NCI-H446 (cell line): ENCODE data around the gene BHLHE41.

Experiments used
- DNase-seq, 2 experiments: peaks; one replicate each; lab custom pipeline; 2025; lab: John Stamatoyannopoulos, UW

BHLHE41 gene

DNA sequence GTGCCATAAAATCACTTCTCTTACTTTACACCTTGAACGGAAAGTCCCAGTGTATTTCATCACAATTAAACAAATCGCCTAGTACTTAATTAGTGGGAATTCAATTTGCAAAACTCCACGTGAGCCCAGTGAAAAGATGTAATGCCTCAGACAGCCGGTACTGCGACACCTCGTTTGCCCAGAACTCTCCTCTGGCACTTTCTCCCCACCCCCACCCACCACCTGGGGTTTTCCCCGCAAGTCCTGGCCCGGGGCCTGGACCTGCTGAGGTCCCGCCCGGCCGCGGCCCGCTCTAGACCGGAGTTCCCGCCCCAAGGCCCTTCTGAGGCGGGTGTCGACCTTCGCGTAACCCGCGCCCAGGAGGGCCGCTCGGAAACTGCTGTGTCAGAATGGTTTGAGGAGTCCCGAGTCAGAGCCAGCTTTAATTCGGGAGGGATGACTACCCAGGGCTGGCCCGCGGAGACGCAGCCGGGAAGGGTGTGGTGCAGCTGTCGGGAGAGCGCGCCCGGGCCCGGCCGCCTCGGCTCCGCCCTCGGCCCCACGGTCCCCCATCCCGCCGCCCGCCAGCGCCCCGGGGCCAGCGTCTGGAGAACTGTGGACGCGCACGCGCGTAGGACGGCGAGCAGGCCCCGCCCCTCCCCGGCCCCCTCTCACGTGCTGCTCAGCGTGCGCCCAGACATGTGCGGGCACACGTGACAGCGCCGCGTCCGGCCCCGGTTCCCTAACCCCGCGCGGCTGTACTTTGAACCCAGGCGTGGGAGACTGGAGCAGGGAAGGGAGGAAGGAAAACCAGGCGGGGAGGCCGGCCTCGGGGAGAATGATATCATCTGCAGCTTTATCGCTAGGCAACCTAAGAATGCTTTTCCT is 10.8 kb downstream of the BHLHE41 start:
- peak; percentile 58 to 85 for DNase-seq

DNA sequence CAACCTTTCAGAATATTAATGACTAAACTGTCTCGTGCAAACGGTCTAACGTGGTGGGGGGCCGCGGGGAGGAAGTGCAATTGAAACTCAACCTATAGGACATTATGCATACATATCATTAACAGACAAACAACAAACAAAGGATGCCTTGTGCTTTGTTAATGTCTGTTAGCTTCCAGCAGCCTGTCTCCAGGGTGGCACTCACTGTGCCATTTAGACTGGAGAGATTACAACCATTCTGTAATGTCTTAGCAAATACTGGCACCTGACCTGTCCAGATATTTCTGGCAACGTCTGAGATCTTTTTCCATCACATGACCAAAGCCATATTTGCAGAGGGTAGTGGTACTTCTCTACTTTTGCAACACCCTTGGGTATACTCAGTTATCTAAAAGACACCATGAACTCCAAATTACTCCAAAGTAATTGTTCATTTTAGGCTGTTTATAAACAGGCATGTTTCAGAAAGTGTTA is 11.6 kb downstream of the BHLHE41 start:
- DNase-seq = no peak

DNA sequence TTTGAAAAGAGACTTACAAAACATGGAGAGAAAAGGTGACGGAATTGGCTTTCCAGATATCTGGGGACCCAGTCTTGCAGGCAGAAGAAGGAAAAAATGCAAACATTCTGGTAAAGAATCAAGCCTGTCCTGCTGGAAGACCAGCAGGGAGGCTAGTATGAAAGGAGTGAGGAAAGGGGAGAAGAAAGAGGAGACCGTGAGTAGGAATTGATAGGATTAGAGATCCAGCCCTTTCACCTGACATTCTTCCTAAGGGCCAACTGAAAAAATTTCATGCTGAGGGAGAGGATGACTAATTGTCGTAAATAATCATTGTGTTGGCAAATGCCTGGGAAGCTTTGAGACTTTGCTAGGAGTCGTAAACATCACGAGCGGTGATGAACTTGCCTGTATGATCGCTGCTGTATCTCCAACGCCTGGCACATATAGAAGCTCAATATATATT is 12.1 kb downstream of the BHLHE41 start:
- no peak for DNase-seq

DNA sequence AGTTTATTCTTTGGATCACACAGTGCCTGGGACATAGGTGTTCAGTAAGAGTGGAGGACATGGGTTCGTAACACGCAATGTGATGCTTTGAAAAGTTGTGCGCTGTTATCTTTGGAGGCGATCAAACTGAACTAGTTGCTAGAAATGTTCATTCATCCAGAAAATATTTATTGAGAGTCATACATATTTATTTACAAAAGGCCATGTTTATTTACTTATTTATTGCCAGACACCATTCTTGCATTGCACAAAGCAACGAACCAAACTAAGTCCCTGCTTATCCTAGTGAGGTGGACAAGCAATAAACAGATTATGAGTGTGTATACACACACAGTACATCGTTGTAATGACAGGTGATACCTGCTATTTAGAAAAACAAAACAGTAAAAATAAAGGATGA is 12.6 kb downstream of the BHLHE41 start:
- no peak for DNase-seq

DNA sequence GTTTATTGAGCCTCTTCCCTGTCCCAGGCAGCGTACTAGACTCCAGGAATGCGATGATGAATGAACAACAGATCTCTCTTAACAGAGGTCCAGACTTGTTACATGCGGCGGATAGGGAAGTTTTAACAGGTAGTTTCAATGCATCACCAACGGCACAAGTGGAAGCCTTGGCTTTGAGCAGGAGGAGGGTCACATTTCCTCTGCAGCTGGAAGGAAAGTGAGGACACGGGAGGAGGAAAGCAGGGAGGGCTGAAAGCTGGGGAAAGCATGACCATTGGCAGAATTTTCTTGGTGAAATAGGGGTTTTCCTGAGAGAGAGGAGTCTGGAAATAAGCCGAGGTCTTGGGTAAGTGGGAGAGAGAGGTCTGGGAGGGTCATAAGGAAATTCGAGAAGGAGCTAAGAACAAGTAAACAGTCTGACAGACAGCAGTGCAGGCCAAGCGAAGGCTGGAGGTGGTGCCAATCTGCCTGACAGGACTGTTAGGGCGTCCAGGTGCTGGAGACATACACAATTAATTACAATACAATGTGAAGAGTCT is 15.4 kb downstream of the BHLHE41 start:
- DNase-seq = no peak

DNA sequence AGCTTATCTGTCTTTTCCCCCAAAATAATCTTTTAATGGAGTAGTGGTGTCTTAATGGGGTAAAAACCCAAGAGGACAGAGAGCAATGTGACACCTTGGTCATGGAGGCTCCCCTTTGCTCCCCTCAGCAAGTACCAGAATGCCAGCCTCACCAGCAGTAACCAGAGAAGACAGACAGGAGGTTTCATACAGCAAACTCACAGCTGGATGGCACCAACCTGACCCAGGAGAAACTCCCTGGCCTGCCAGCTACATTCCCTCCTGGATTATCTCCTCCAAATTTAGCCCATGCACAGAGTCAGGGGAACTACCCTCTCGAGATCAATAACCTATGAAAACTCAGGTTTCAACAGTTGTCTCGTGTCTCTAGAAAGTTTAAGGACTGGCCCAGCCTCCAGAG is 15.9 kb downstream of the BHLHE41 start:
- no peak for DNase-seq

DNA sequence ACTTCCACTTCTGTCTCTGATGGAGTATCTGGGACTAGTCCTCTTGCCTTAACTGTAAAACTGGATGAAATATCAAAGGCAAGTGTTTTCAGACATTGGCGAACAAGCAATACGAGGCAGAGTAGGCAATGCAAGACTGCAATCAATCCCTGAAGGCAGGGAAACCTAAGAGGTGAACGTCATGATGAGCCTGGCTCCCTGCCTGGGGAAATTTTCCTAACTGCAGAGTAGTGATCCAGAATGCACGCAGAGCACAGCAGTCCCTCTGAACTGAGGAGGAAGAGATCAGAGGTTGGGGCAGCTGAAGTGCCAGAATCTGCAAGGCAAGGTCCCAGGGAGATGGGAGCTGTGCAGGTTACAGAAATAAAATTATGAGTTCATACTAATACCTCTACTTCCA is 18.5 kb downstream of the BHLHE41 start:
- DNase-seq = no peak

DNA sequence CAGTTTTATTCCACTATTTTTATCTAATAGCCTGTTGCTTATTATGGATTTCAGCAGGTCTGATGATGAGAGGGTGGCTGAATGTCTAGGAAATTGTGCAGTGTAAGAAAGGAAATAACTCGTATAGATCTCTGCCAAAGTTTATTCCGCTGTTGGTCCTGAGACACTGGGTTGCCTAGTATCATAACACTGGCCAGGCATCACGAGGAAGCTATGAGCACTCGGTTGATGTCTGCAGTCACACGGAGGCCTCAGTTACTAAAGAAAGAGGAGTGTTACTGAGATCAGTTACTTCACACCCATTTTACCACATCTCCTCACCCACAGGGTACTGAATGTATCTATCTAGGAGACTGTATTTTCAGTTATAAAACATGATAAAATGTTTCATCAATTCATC is 21.9 kb downstream of the BHLHE41 start:
- no peak for DNase-seq

DNA sequence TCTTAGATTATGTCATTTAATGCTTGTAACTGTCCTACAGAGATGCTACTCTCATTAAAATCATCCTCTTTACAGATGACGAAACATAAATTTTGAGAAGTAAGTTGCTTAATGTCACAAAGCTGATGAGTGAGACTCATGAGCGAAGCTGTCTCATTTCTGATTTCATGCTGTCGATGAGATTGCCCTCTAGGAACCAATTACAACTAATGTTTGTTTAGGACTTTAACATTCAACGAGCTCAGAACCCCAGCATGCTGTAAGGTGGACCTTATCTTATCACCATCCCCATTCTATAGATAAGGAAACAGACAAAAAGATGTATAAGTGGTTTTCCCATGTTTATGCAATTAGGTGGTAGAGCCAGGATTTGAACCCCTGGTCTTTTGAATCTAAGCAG is 23.1 kb downstream of the BHLHE41 start:
- DNase-seq = no peak

DNA sequence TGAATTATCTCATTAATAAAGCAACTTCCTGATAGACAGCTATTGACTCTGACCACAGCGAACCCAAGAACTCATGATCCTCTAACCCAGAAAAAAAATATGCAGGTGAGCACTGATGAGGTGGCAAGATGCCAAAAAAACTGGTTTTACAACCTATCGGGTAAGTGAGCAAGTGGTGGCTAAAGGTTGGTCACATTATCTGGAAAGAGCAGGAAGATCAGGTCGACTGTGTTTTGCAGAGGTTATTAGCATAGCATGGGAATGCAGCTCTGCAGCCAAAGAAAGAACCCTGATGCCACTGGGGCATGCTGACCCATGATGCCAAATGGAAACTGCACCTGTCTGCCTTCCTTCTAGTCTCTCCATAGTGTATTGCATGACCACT is 23.5 kb downstream of the BHLHE41 start:
- no peak for DNase-seq

DNA sequence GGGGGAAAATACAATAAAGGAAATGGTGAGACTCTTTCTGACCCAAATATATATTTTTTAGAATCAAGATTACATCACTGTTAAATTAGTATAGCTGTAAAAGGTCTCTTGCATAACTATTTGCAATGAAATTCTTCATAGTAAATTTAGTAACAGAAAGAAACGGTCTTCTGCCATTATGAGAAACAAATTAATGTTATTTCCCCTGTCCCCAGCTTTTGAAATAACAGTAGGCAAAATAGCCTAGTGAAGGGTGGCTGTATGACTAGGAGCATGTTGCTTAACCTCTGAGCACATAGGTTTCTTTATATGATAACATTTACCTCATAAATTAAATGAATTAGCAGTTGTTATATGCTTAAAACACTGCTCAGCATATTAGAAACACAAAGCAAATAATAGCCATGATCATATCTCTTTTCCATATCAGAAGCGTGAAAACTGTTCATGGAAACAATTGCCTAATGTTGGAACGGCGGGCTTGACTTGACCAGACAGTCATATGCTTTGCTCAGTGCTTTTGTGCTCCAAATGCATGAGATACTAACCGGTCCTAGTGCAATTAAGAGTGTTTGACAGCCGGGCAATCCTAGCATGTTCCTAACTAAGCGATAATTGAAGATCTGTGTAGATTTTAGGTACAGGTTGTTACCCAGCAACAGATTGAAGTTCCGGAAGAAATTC is 24.0 kb downstream of the BHLHE41 start:
- DNase-seq = no peak

DNA sequence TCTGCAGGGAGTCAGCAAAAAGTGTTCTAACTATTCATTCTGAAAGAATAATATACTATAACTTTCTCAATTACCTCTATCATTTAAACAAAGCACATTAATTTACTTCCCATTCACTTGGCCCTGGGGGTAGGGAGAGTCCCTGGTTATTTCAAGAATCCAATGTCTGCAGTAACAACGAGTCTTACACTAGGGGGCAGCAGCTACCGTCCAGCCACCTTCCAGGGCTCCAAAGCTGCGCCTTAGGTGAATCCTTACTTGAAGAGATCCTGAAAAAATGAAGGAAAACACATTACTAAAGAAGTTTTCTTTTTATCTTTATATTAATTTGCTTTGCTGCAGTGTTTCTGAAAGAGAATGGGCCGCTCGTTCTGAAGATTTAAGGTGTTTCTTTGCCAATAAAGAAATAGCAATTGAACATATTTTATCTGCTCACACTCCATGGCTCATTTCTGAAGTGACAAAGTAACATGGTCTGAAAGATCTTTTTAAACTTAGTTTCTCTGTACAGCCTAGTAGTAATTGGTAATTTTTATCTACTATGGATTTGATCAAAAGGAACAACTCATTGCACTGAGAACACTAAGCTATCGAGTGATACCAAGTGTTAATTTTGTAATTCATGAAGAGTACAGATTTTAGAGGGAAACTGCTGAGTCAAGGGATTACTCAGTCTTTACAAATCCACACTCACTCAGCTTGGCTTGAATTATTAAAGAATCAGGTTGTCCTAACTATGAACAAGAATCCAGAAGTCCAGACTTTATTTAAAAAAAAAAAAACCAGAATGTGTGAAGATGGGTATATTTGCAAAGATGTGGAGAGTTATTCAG is 27.6 kb downstream of the BHLHE41 start:
- peak; percentile 44 to 77 for DNase-seq

DNA sequence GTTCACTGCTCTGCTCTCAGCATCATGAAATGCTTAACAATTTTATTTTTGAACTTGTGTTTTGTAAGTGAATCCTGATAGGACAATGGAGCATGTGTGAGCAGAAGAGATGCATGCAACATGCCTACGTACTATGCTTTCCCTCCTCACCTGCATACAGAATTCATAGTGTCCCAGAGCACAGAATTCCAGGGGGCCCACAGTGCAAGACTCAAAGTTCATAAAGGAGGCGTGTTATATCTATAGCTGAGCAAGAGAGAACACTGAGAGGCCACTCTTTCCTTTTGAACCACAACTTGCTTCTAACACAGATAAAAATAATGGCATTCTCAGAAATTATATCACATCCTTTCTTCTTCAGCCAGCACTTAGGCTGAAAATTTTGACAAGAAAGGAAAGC is 28.8 kb downstream of the BHLHE41 start:
- no peak for DNase-seq

DNA sequence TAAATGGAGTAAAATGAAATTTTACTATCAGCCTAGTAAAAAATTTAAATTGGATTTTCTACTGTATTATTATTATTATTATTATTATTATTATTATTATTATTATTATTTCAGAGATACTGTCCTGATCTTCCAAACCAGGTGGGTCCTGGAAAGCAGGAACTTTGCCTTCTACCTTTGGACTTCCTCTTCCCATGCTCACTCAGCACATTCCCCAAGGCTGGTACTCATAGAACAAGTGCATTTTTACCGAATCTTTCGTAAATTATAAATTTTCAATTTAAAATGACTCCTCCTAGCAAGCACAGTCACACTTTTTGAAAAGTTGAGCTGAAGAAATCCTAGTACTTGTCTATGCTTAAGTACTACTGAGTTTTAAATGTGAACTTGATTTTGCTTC is 29.7 kb downstream of the BHLHE41 start:
- no peak for DNase-seq

DNA sequence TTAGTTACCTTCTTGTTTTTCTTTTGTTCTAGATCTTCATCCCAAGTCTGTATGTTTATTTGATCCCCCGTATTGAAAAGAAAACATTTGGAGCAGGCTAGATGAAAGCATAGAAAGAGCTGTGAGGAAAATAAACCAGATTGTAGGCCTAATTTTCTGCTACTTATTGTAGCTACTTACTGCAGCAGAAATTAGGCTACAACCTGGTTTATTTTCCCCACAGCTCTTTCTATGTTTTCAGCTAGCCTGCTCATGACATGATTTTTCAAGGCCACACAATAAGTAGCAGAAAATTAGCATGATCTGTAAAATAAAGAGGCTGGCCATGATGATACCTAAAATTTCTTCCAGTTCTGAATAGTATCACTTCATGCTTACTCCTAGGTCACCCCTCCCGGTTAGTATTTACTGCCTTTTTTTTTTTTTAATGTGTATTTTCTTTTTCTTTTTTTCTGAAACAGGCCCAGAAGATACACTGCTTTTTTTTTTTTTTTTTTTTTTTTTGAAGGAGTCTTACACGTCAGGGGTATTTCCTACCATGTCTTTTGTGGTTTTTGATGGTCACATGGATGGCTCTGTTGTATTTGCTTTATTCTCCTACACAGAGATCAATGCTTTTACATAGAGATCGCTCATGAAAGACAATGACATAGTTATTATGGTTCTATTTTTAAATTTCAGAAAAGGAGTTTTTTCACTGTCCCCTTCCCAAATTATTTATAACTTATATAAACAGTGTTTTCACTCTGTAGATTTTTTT is 32.3 kb downstream of the BHLHE41 start:
- DNase-seq = no peak

DNA sequence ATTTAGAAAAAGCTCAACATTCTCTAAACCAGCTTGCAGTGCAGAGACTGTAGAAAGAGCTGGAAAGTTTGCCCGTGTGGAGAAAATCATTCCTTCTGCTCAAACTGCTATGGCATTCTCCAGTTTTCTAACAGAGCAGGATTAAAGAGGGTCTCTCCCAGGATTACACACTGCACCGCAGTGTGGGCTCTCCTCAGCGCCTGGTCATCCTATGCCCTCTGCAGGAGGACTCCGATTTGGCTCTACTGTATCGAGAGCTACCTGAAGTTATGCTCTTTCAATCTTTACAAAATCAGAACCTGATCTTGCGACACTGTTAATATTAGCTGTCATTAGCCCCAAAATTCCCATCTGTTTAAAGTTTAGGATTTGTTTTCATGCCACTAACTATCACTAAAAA is 33.0 kb downstream of the BHLHE41 start:
- DNase-seq = no peak

DNA sequence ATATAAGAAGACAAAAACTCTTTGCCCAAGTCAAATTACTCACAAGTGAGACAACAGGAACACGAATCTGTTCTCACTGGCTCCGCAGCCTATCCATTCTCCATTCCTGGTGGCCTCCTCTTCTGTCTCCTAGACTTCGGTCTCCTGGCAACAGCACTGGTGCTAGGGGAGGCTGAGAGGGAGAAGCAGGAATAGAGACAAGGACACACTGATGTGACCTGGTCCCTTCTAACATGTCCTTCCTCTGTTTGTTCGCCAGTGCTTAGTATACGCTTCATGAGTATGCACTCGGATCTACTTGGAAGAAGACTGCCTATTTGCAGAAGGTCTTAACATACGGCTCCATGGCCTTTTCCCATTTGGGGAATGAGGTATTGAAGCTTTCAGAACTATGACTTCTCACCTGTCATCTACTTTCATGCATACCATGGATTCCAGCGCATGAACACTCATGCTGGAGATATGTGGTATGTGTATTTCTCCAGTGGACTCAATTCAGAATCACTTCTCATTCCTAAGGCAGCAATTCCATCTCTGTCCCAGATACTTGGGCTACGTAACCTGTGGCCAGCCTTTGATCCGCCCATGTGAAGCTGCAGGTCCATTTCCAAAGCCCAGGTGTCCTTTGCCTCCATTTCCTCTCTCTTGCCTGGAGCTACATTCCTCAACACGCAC is 33.9 kb downstream of the BHLHE41 start:
- DNase-seq = no peak

DNA sequence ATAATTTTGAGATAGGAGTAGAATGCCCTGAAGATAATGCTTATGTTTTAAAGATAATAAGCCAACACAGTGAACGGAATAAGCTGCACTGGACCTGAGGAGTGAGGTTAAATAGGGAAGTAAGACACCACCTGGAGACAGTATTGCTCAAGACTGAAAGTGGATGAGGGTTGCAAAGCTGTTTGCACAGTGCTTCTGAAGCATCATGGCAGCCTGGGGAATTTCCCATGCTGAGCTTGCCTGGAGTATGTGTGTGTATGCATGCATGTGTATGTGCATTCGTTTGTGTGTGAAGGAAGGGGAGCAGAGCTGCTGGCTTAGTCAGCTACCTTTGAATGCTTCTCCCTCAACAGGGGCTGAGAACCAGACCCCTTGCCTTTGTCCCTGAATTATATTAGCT is 35.8 kb downstream of the BHLHE41 start:
- no peak for DNase-seq

DNA sequence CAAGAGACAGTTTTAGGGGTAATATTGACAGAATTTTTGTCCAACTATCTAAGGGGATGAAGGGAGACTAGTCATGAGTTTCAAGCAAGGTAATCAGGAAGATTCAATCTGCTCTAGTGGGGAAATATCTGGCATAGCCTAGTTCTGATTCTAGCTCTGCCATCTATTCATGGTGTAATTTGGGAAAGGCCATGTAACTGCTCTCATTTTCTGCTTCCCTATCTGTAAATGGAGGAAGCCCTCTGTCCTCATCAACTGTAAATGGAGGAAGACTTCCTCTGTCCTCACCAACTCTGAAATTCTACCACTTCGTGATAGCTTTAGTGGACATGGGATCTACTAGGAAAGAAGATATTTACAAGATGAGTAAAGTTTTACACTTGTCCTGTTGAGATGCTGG is 37.9 kb downstream of the BHLHE41 start:
- DNase-seq = no peak

DNA sequence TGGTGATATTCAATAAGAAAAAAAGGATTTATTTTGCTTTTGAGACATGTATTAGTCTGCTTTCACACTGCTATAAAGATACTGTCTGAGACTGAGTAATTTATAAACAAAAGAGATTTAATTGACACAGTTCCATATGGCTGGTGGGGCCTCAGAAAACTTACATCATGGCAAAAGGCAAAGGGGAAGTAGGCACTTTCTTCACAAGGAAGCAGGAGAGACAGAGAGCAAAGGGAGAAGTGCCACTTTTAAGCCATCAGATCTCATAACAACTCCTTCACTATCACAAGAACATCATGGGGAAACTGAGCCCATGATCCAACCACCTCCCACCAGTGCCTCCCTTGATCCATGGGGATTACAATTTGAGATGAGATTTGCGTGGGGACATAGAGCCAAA is 43.9 kb downstream of the BHLHE41 start:
- DNase-seq = no peak
